Psoas muscle (tissue), 8 donors: Measurements from ENCODE around the gene LTN1. TPM values are rescaled to one million over a fixed set of nuclear protein-coding genes. Genes with fewer than 3 reads are reported as not detected.

ENCODE experiments used
- ATAC-seq, 4 donors: fragments of 200-7000 bp; cut with Tn5 transposase; one replicate each; pipeline ENCODE4 v1.9.1; 2020; ENCODE audit warnings: moderate library complexity in 3 of 4, mild to moderate bottlenecking in 2 of 4
- DNase-seq, 2 donors: peaks; one replicate each; pipeline ENCODE4 v3.0.0-alpha.2; 2020
- H3K27ac ChIP-seq: fragments of 200-600 bp; one replicate; pipeline ENCODE4 v1.8.0; 2022
- H3K27me3 ChIP-seq, 3 donors: fragments of 200-600 bp in 1 of 3; one replicate each; pipeline versions ENCODE4 v1.6.1 to v1.8.0; 2013 to 2022; ENCODE audit warnings: low read length in 2 of 3, mild to moderate bottlenecking in 2 of 3, moderate library complexity in 1 of 3; ENCODE audit not compliant: insufficient read depth in 3 of 3
- H3K36me3 ChIP-seq, 2 donors: fragments of 200-600 bp in 1 of 2; one replicate each; pipeline versions ENCODE4 v1.6.1 to v1.8.0; 2013 to 2022; ENCODE audit warnings: low read depth in 1 of 2, mild to moderate bottlenecking in 1 of 2, moderate library complexity in 1 of 2; ENCODE audit not compliant: insufficient read depth in 1 of 2
- H3K4me1 ChIP-seq: fragments of 200-600 bp; one replicate; pipeline ENCODE4 v1.8.0; 2022
- H3K4me3 ChIP-seq: fragments of 200-600 bp; one replicate; pipeline ENCODE4 v1.8.0; 2022; ENCODE audit warnings: mild to moderate bottlenecking
- H3K9me3 ChIP-seq: fragments of 200-600 bp; one replicate; pipeline ENCODE4 v1.8.0; 2022
- CTCF ChIP-seq: fragments of 200-600 bp; IDR thresholded peaks from one replicate; pipeline ENCODE4 v1.8.0; 2022; ENCODE audit warnings: antibody characterized with exemption
- WGBS, 3 donors: extraction: QIAGEN DNeasy Blood & Tissue Kit; methylation state at CpG; one replicate each; pipeline versions ENCODE4 v1.1.6 to v1.1.7; 2013; 5-methylcytosine and 5-hydroxymethylcytosine counted together
- intact Hi-C, 2 donors: fragments of 100-400 bp; cut with DNase I; formaldehyde crosslinking; loops; one replicate each; pipeline versions ENCODE4 v1.11.0 to v1.14.2; 2022
- polyA plus RNA-seq, 3 donors: library from polyadenylated mRNA; stranded (reverse); fragments of 200-250 nt; gene quantifications; one replicate each; pipeline ENCODE4 v1.2.3, GENCODE V29; 2013
- total RNA-seq, 4 donors: library from RNA; stranded (reverse); fragmentation: NEBNext Ultra II Directional in 2 of 4; extraction: Animal tissue kit (Norgen Biotek cat#: 25700) in 2 of 4; gene quantifications; one replicate each; pipeline versions ENCODE4 v1.2.1 to v1.2.4, GENCODE V29; 2021 to 2023
- donor health status: healthy with polysubstance abuse.
- donor health status: DM: no; HTN: no; CAD: no; lungs with moderate emphysema.
- donor health status: Bipolar disorder and iron deficiency.
- donor health status: healthy.
- donor health status: DM: yes; HTN: yes; CAD: no.
- donor health status: DM: no; HTN: no; CAD: no.
- donor health status: DM: no; HTN: no; CAD: no.
- donor health status: DM: yes; HTN: yes; CAD: no.

LTN1 gene
- total and polyA plus RNA-seq, 7 donors: 5.7 to 22.2 (median 17.8) TPM

GRCh38 chr21:28963831-28964230 is 28.8 kb downstream of the LTN1 start:
- H3K4me3 ChIP-seq: no peak overlapping the region
- H3K27me3 ChIP-seq: no peaks in the 10 kb centered on the region
- DNase-seq (no peak), ATAC-seq (no peak)
- no peaks in the 10 kb centered on the region for H3K9me3 ChIP-seq
- TF ChIP-seq CTCF: no peak
- peaks cover 12 to 97% of the 10 kb centered on the region in 2 donors for H3K36me3 ChIP-seq
- 94 to 100% (median 100%) methylated on average over 1 of the region's 1 CpG for WGBS, 3 donors
- no peak overlapping the region for H3K27ac ChIP-seq
- intact Hi-C loops: no loop called here
- no peaks in the 10 kb centered on the region for H3K4me1 ChIP-seq

- H3K36me3 ChIP-seq: peaks cover 9 to 99% of the 10 kb centered on the region in 2 donors
- H3K9me3 ChIP-seq: no peaks in the 10 kb centered on the region
- no peaks in the 10 kb centered on the region for H3K4me1 ChIP-seq
- H3K27me3 ChIP-seq: no peaks in the 10 kb centered on the region
- intact Hi-C loops: no loop called here
- 73 to 87% (median 86%) methylated on average over 2 of the region's 2 CpGs for WGBS, 3 donors
- no peak overlapping the region for H3K27ac ChIP-seq
- TF ChIP-seq CTCF: no peak
- ATAC-seq (no peak), DNase-seq (no peak)
- no peak overlapping the region for H3K4me3 ChIP-seq
Measured at GRCh38 chr21:28962465-28962864, 30.2 kb downstream of the LTN1 start.

GRCh38 chr21:28961927-28962326 is 30.8 kb downstream of the LTN1 start:
- no peaks in the 10 kb centered on the region for H3K4me1 ChIP-seq
- H3K36me3 ChIP-seq: peaks cover 6 to 99% of the 10 kb centered on the region in 2 donors
- no peaks in the 10 kb centered on the region for H3K27me3 ChIP-seq
- 89 to 95% (median 92%) methylated on average over 3 of the region's 3 CpGs for WGBS, 3 donors
- intact Hi-C loops: no loop called here
- H3K27ac ChIP-seq: no peak overlapping the region
- no peak overlapping the region for H3K4me3 ChIP-seq
- H3K9me3 ChIP-seq: no peaks in the 10 kb centered on the region
- TF ChIP-seq CTCF: no peak
- DNase-seq (no peak), ATAC-seq (no peak)

- H3K4me1 ChIP-seq: no peaks in the 10 kb centered on the region
- 79 to 93% (median 86%) methylated on average over 1 of the region's 1 CpG for WGBS, 3 donors
- intact Hi-C loops: no loop called here
- DNase-seq (no peak), ATAC-seq (no peak)
- H3K36me3 ChIP-seq: peaks cover 6 to 99% of the 10 kb centered on the region in 2 donors
- no peak overlapping the region for H3K4me3 ChIP-seq
- H3K27ac ChIP-seq: no peak overlapping the region
- no peaks in the 10 kb centered on the region for H3K9me3 ChIP-seq
- TF ChIP-seq CTCF: no peak
- H3K27me3 ChIP-seq: no peaks in the 10 kb centered on the region
Measured at GRCh38 chr21:28960245-28960644, 32.4 kb downstream of the LTN1 start.

- H3K36me3 ChIP-seq: peaks cover 6 to 98% of the 10 kb centered on the region in 2 donors
- intact Hi-C loops: no loop called here
Measured at GRCh38 chr21:28959367-28960099, 33.1 kb downstream of the LTN1 start.

More at GRCh38 chr21:28959367-28960099, 33.1 kb downstream of the LTN1 start:
- H3K4me1 ChIP-seq: no peaks in the 10 kb centered on the region
- 93 to 96% (median 95%) methylated on average over 7 of the region's 7 CpGs for WGBS, 3 donors
- no peak for TF ChIP-seq CTCF
- no peak overlapping the region for H3K4me3 ChIP-seq
- no peak for DNase-seq
- ATAC-seq: no peak
- H3K27ac ChIP-seq: no peak overlapping the region
- H3K9me3 ChIP-seq: no peaks in the 10 kb centered on the region
- no peaks in the 10 kb centered on the region for H3K27me3 ChIP-seq
